ENCODE measurements around the gene CCDC89. TPM values are rescaled to one million over a fixed set of nuclear protein-coding genes. Genes with fewer than 3 reads are reported as not detected.

CCDC89 gene
- total RNA-seq, 1 donor from 2014 or later, result not detected

DNA sequence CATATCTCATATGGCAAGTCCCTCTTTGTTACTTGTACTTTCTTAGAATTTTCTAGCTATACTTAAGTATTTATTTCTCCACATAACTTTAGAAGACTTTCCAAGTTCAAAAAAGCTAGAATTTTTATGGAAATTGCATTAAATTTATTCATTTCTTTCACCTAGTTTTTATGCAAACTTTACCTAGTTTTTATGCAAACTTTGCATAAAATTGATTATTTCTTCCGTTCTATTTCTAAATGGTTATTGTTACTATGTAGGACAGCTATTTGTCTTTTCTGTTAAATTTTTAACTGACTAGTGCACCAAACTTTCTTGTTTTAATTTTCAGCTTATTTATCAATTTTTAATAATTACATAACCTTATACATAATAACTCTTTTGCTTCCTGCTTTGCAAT is 17.8 kb downstream of the CCDC89 start:
- TF ChIP-seq, protein P1, sequence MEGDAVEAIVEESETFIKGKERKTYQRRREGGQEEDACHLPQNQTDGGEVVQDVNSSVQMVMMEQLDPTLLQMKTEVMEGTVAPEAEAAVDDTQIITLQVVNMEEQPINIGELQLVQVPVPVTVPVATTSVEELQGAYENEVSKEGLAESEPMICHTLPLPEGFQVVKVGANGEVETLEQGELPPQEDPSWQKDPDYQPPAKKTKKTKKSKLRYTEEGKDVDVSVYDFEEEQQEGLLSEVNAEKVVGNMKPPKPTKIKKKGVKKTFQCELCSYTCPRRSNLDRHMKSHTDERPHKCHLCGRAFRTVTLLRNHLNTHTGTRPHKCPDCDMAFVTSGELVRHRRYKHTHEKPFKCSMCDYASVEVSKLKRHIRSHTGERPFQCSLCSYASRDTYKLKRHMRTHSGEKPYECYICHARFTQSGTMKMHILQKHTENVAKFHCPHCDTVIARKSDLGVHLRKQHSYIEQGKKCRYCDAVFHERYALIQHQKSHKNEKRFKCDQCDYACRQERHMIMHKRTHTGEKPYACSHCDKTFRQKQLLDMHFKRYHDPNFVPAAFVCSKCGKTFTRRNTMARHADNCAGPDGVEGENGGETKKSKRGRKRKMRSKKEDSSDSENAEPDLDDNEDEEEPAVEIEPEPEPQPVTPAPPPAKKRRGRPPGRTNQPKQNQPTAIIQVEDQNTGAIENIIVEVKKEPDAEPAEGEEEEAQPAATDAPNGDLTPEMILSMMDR (IDR thresholded peaks at IDR 0.05; ENCODE audit: unreplicated experiment), result no peak
- Mint-ChIP-seq H3K9me3 (ENCODE audit: unreplicated experiment) (no peaks in the 10 kb centered on the region), H3K36me3 (ENCODE audit: low read depth, unreplicated experiment) (peaks cover 8% of the 10 kb centered on the region), H3K27me3 (ENCODE audit: unreplicated experiment) (peaks cover 7% of the 10 kb centered on the region), H3K27ac (ENCODE audit: unreplicated experiment) (no peak overlapping the region), H3K4me1 (ENCODE audit: unreplicated experiment) (peaks cover 16% of the 10 kb centered on the region), H3K4me3 (ENCODE audit: unreplicated experiment) (no peak overlapping the region)
- DNase-seq (ENCODE audit: low spot score), result no peak

DNA sequence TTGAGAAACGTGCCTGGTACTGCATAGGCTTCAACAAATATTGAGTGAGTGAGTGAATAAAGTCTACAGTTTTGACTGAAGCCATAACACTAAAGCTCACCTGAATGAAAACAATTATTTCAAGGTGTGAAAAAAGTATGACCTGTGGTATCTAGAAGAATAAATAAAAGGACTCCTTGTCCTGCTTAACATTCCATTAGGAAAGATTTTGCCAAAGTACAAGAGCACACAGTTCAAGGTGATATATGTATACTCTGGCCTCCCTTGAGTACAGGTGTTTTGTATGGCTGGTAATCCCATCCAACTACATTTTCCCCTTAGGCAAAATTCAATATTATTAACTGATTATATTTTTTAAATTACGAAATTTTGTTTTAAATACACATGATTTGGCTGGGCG is 19.3 kb downstream of the CCDC89 start:
- Mint-ChIP-seq H3K9me3 (ENCODE audit: unreplicated experiment) (no peaks in the 10 kb centered on the region), H3K4me1 (ENCODE audit: unreplicated experiment) (peaks cover 21% of the 10 kb centered on the region), H3K27ac (ENCODE audit: unreplicated experiment) (no peak overlapping the region), H3K36me3 (ENCODE audit: low read depth, unreplicated experiment) (peaks cover 11% of the 10 kb centered on the region), H3K27me3 (ENCODE audit: unreplicated experiment) (peaks cover 8% of the 10 kb centered on the region), H3K4me3 (ENCODE audit: unreplicated experiment) (no peak overlapping the region)
- no peak for DNase-seq (ENCODE audit: low spot score)
- TF ChIP-seq, protein P1 (IDR thresholded peaks at IDR 0.05; ENCODE audit: unreplicated experiment), result no peak

DNA sequence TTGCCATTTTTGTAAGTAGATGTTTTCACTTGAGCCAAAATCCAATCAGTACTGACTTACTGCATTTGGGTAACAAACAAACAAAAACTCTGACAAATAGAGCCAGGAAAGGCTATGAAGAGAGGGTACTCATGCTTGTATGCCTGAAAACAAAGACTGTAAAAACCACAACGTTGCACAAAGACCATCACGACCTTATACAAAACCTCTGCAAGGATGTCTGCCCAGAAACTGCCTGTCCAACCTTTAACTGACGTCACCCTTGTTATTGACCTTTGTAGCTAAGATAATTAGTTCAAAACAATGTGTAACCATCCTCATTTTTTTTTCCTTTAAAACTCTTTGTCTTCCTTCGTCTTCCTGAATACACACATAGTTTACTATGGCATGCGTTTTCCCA is 20.3 kb downstream of the CCDC89 start:
- H3K4me1 Mint-ChIP-seq (ENCODE audit: unreplicated experiment), result peaks cover 29% of the 10 kb centered on the region
- H3K36me3 Mint-ChIP-seq (ENCODE audit: low read depth, unreplicated experiment), result peaks cover 11% of the 10 kb centered on the region
- TF ChIP-seq, protein P1 (IDR thresholded peaks at IDR 0.05; ENCODE audit: unreplicated experiment), result no peak
- peaks cover 8% of the 10 kb centered on the region for H3K27me3 Mint-ChIP-seq (ENCODE audit: unreplicated experiment)
- no peak for DNase-seq (ENCODE audit: low spot score)
- peak overlapping the region; percentile 80 for H3K27ac Mint-ChIP-seq (ENCODE audit: unreplicated experiment)
- H3K9me3 Mint-ChIP-seq (ENCODE audit: unreplicated experiment), result no peaks in the 10 kb centered on the region
- peak overlapping the region; percentile 56 for H3K4me3 Mint-ChIP-seq (ENCODE audit: unreplicated experiment)

DNA sequence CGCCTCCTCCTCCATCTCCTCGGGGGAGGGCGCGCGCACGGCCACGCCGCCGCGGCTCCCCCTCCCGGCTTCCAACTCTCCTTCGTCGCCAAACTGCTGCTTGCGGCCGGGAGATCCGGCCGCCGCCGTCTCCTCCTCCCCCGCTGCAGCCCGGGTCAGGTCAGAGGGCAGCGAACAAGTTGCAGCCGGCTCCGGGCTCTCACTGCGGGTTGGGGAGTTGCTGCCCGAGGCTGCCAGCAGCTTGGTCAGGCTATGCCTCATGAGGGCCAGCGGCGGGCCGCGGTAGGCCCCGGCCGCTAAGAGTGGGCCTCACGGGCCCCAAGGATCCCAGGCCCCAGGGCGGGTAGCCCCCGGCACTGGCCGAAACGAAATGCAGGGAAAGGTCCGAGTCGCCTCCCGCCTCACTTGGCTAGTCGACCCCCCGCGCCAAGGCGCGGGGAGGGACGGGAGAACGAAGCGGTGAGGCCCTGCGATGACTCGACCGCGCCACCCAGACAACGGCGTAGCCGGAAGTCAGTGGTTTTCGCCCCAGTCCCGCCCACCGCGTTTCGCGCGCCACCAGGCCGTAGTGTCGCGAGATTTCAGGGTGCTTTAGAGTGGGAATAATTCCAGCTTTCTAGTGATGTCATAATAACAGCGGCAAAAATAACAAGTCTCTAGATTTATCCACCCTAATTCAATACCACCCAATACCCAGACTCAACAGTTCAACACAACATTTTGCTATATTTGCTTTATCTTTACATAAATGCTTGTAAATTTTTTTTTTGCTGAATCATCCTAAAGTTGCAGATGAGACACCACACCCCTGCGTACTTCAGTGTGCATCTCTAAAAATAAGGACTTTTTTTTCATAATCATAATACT is 21.1 kb downstream of the CCDC89 start, which contains the start of gene CREBZF:
Gene CREBZF, minus strand, starts transcription at position 515 of the 867 bp plus-strand sequence. Its CDS starts 254 bp downstream, at position 261.
- peaks cover 33% of the 10 kb centered on the region for H3K4me1 Mint-ChIP-seq (ENCODE audit: unreplicated experiment)
- H3K9me3 Mint-ChIP-seq (ENCODE audit: unreplicated experiment), result no peaks in the 10 kb centered on the region
- H3K4me3 Mint-ChIP-seq (ENCODE audit: unreplicated experiment), result peak within 1 kb of the TSS; percentile 96
- DNase-seq (ENCODE audit: low spot score), result peak; percentile 94
- TF ChIP-seq, protein P1 (IDR thresholded peaks at IDR 0.05; ENCODE audit: unreplicated experiment), result no peak
- peaks cover 11% of the 10 kb centered on the region for H3K36me3 Mint-ChIP-seq (ENCODE audit: low read depth, unreplicated experiment)
- H3K27ac Mint-ChIP-seq (ENCODE audit: unreplicated experiment), result peak within 1 kb of the TSS; percentile 85
- peaks cover 8% of the 10 kb centered on the region for H3K27me3 Mint-ChIP-seq (ENCODE audit: unreplicated experiment)

Data from endothelial cell (in vitro differentiated cells).